PFSK-1 (cell line): ENCODE measurements around the gene ARNT2.

Source experiments
- FOXP2 ChIP-seq: optimal IDR thresholded peaks from 2 replicates; pipeline ENCODE3; 2011; ENCODE audit warnings: borderline replicate concordance, control low read depth, inconsistent platforms; ENCODE audit not compliant: insufficient read depth; ENCODE audit errors: extremely low read length, extremely low read depth
- POLR2AphosphoS5 ChIP-seq: IDR thresholded peaks from 2 replicates; pipeline ENCODE4 v1.6.1; 2012; ENCODE audit warnings: low read depth, mild to moderate bottlenecking, control low read depth, low read length, moderate library complexity
- SIN3A ChIP-seq: IDR thresholded peaks from 2 replicates; pipeline ENCODE4 v1.6.1; 2012; ENCODE audit warnings: mild to moderate bottlenecking, low read length, moderate library complexity, borderline replicate concordance; ENCODE audit not compliant: insufficient read depth
- TAF1 ChIP-seq: IDR thresholded peaks from 2 replicates; pipeline ENCODE4 v1.6.1; 2012; ENCODE audit warnings: low read length, control low read depth, borderline replicate concordance; ENCODE audit not compliant: insufficient read depth
- TF ChIP-seq, protein P1 (sequence below), 2 experiments: IDR thresholded peaks; 2 replicates each; pipeline versions ENCODE4 v1.6.1 to v1.8.0; 2011 to 2012; ENCODE audit warnings: low read depth in 2 of 2, low read length in 2 of 2, control low read depth in 1 of 2, inconsistent platforms in 1 of 2, mild to moderate bottlenecking in 1 of 2, moderate library complexity in 1 of 2; ENCODE audit not compliant: insufficient read depth in 1 of 2

Gene ARNT2

DNA sequence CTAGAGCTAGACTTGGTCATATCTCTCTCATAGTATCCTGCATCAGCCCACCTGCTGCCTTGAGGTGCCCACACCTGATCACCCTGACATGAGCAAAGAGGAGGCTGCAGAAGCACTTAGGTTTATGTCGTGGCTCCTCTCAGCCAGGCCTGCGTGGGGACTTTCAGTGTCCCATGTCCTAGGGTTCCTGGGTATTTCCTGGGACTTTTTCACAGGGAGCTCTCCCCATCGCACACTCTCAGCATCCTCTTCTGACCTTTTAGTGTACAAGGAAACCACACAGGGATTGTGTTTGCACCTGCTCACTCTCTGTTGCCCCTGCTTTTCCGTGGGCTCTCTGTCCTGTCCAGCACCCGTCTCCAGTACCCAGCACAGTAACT is 61.4 kb downstream of the ARNT2 start:
- TF ChIP-seq, protein P1, sequence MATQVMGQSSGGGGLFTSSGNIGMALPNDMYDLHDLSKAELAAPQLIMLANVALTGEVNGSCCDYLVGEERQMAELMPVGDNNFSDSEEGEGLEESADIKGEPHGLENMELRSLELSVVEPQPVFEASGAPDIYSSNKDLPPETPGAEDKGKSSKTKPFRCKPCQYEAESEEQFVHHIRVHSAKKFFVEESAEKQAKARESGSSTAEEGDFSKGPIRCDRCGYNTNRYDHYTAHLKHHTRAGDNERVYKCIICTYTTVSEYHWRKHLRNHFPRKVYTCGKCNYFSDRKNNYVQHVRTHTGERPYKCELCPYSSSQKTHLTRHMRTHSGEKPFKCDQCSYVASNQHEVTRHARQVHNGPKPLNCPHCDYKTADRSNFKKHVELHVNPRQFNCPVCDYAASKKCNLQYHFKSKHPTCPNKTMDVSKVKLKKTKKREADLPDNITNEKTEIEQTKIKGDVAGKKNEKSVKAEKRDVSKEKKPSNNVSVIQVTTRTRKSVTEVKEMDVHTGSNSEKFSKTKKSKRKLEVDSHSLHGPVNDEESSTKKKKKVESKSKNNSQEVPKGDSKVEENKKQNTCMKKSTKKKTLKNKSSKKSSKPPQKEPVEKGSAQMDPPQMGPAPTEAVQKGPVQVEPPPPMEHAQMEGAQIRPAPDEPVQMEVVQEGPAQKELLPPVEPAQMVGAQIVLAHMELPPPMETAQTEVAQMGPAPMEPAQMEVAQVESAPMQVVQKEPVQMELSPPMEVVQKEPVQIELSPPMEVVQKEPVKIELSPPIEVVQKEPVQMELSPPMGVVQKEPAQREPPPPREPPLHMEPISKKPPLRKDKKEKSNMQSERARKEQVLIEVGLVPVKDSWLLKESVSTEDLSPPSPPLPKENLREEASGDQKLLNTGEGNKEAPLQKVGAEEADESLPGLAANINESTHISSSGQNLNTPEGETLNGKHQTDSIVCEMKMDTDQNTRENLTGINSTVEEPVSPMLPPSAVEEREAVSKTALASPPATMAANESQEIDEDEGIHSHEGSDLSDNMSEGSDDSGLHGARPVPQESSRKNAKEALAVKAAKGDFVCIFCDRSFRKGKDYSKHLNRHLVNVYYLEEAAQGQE (IDR thresholded peaks at IDR 0.05; ENCODE audit: insufficient read depth in 1 of 2, low read depth in 2 of 2, low read length in 2 of 2), result no peak
- TF ChIP-seq TAF1 (no peak), SIN3A (no peak), POLR2AphosphoS5 (no peak), FOXP2 (no peak)

DNA sequence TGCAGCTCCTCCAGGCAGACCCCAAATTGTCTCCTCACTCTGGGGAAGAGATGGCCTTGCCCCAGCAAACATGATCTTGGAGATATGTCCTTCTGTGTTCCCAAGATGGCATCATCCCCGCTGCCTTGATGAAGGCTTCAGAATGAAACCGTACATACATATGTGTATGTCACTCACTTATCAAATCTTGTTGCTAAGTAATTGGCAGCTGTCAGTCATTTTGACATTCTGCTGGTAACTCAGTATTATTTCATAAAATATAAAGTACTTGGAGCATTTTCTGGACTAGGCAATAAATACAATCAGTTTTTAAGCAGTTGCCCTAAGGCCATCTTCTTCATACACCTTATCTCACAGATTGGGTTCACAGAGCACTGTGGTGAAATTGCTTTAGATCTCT is 62.4 kb downstream of the ARNT2 start:
- TF ChIP-seq, protein P1 (IDR thresholded peaks at IDR 0.05; ENCODE audit: insufficient read depth in 1 of 2, low read depth in 2 of 2, low read length in 2 of 2), result no peak
- TF ChIP-seq TAF1, result no peak
- TF ChIP-seq POLR2AphosphoS5, result no peak
- TF ChIP-seq FOXP2, result no peak
- no peak for TF ChIP-seq SIN3A

DNA sequence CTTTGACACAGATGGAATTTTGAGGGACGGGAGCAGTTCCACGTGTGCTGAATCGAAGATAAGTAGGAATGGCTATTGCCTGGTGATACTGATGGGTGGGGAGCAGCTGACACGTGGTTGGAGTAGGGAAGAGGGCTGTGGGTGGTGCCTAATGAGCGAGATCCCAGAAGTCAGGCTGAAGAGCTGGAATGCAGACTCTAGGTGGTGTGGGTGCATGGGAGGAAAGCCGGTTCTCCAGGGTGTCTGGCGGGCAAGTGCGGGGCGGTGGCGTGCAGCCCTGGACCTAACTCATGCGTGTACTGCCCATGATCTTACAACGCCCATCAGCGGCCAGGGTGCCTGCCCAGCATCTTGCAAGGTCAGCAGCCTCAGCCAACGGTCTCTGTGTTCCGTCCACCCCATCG is 63.1 kb downstream of the ARNT2 start:
- no peak for TF ChIP-seq POLR2AphosphoS5
- no peak for TF ChIP-seq SIN3A
- TF ChIP-seq FOXP2, result no peak
- TF ChIP-seq TAF1, result no peak
- TF ChIP-seq, protein P1 (IDR thresholded peaks at IDR 0.05; ENCODE audit: insufficient read depth in 1 of 2, low read depth in 2 of 2, low read length in 2 of 2), result no peak

DNA sequence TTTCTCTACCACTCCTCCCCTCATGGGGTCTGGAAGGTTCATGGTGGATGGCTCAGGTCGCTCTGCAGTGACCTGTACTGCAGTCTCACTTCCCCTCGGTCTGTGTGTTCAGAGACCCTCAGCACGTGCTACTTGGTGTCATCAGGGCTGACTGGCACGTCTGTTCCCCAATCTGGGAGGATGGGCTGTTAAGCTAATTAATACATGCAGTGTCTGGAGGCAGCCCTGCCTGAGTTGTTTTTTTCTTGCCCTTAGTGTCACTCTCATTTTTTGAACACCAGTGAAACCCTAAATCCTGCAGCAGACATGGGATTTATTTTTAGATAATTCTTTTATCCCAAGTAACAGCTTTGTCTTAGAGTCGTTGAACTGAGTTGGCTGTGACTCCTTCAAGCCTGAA is 64.6 kb downstream of the ARNT2 start:
- no peak for TF ChIP-seq SIN3A
- no peak for TF ChIP-seq TAF1
- TF ChIP-seq, protein P1 (IDR thresholded peaks at IDR 0.05; ENCODE audit: insufficient read depth in 1 of 2, low read depth in 2 of 2, low read length in 2 of 2), result no peak
- TF ChIP-seq FOXP2, result no peak
- no peak for TF ChIP-seq POLR2AphosphoS5

DNA sequence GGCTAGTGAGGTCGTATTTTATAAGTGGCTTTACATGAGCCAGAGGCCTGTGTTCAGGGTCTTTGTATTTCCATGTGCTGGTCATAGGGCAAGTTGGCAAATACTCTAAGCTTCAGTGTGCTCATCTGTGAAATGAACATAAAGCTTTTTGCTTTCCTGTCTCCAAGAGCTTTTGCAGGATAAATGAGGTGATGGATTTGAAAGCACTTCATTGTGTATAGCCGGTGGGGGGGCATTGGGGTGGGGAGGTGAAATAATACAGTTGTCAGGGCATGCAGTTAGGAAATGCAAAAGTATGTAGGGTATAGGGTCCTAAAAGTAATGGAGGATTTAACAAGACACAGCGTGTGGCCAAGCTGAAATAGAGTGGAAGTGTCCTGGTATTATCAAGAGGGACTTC is 67.7 kb downstream of the ARNT2 start:
- no peak for TF ChIP-seq FOXP2
- TF ChIP-seq POLR2AphosphoS5, result no peak
- TF ChIP-seq, protein P1 (IDR thresholded peaks at IDR 0.05; ENCODE audit: insufficient read depth in 1 of 2, low read depth in 2 of 2, low read length in 2 of 2), result no peak
- no peak for TF ChIP-seq TAF1
- TF ChIP-seq SIN3A, result no peak
